Stimulated activated CD8-positive, alpha-beta memory T cell treated with anti-CD3 and anti-CD28 coated beads, Interleukin-4, amount 100 ng/mL, for 4 hours (primary cell): Measurements from ENCODE around the gene DEGS2.
A peak's percentile ranks its signal among the peaks of the same experiment; 100 is the strongest.
"Not testable (repeated sequence)": the region's sequence is repeated elsewhere in the genome, so short reads cannot be mapped to it uniquely, and the experiment has no call there.

Experiments
- DNase-seq, 2 donors: peaks; one replicate each; pipeline ENCODE4 v3.0.0-alpha.2; 2020; ENCODE audit warnings: low read depth in 2 of 2, low spot score in 1 of 2

DEGS2 gene

GRCh38 chr14:100159094-100159864 is at the start of gene DEGS2:
Gene DEGS2 (minus strand): TSS chr14:100159645. CDS start chr14:100159587, 58 bp downstream.
- DNase-seq: peak in 1 of 2 donors; percentile 18

GRCh38 chr14:100208136-100208535 is 48.7 kb upstream of the DEGS2 start:
- not testable (repeated sequence) for DNase-seq

- not testable (repeated sequence) for DNase-seq
Measured at GRCh38 chr14:100207588-100207987, 48.1 kb upstream of the DEGS2 start.

GRCh38 chr14:100204835-100205167 is 45.4 kb upstream of the DEGS2 start:
- not testable (repeated sequence) for DNase-seq

- DNase-seq: no peak
Measured at GRCh38 chr14:100203962-100204834, 44.8 kb upstream of the DEGS2 start.

GRCh38 chr14:100203146-100203545 is 43.7 kb upstream of the DEGS2 start:
- no peak for DNase-seq

- no peak for DNase-seq
Measured at GRCh38 chr14:100202712-100203111, 43.3 kb upstream of the DEGS2 start.

- DNase-seq: no peak
Measured at GRCh38 chr14:100201701-100202100, 42.3 kb upstream of the DEGS2 start.

- DNase-seq: no peak
Measured at GRCh38 chr14:100200311-100200710, 40.9 kb upstream of the DEGS2 start.

- DNase-seq: no peak
Measured at GRCh38 chr14:100199240-100199860, 39.9 kb upstream of the DEGS2 start.

- no peak for DNase-seq
Measured at GRCh38 chr14:100193417-100194357, 34.2 kb upstream of the DEGS2 start.

- peak; percentile 98 to 99 for DNase-seq
Measured at GRCh38 chr14:100192672-100193416, 33.4 kb upstream of the DEGS2 start.

GRCh38 chr14:100192250-100192671 is 32.8 kb upstream of the DEGS2 start:
- DNase-seq: no peak

GRCh38 chr14:100191584-100192249 is 32.3 kb upstream of the DEGS2 start:
- no peak for DNase-seq

GRCh38 chr14:100190126-100190525 is 30.7 kb upstream of the DEGS2 start:
- DNase-seq: no peak

- DNase-seq: no peak
Measured at GRCh38 chr14:100188392-100189030, 29.1 kb upstream of the DEGS2 start.

- no peak for DNase-seq
Measured at GRCh38 chr14:100187247-100187833, 27.9 kb upstream of the DEGS2 start.

GRCh38 chr14:100181876-100182551 is 22.6 kb upstream of the DEGS2 start:
- not testable (repeated sequence) for DNase-seq
